ENCODE data around the gene LRRC18.

Gene LRRC18

DNA sequence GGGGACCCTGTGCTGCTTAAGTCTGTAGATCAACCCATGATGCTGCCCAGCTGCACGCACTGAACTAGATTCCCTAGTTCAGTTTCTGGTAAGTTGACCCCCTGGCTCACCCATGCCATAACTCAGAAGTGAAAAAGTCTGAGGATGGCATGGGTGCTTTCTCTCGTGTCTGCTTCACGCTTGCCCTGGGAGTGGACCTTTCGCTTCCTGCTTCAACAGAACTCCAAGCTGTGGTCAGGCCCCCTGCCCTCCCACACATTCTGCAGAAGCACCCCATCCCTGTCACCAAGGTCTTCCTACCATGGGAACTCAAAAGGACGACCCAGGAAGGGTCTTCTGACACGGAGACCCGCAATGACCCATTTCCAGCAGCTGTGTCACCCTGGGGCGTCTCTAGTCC, 39.9 kb downstream of the LRRC18 start:
- H3K4me3 ChIP-seq (ENCODE audit: low read depth, low read length): no peak overlapping the region
- no peak for DNase-seq (ENCODE audit: low read depth)
- TF ChIP-seq, protein P1, sequence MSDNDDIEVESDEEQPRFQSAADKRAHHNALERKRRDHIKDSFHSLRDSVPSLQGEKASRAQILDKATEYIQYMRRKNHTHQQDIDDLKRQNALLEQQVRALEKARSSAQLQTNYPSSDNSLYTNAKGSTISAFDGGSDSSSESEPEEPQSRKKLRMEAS (IDR thresholded peaks at IDR 0.05; ENCODE audit: low read depth, low read length): no peak
- TF ChIP-seq MYC (IDR thresholded peaks at IDR 0.05; ENCODE audit: low read depth, low read length) (no peak), POLR2A (IDR thresholded peaks at IDR 0.05; ENCODE audit: extremely low read depth, insufficient read length) (no peak)
- TF ChIP-seq, protein P2, sequence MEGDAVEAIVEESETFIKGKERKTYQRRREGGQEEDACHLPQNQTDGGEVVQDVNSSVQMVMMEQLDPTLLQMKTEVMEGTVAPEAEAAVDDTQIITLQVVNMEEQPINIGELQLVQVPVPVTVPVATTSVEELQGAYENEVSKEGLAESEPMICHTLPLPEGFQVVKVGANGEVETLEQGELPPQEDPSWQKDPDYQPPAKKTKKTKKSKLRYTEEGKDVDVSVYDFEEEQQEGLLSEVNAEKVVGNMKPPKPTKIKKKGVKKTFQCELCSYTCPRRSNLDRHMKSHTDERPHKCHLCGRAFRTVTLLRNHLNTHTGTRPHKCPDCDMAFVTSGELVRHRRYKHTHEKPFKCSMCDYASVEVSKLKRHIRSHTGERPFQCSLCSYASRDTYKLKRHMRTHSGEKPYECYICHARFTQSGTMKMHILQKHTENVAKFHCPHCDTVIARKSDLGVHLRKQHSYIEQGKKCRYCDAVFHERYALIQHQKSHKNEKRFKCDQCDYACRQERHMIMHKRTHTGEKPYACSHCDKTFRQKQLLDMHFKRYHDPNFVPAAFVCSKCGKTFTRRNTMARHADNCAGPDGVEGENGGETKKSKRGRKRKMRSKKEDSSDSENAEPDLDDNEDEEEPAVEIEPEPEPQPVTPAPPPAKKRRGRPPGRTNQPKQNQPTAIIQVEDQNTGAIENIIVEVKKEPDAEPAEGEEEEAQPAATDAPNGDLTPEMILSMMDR (IDR thresholded peaks at IDR 0.05; ENCODE audit: low read depth, low read length): no peak

DNA sequence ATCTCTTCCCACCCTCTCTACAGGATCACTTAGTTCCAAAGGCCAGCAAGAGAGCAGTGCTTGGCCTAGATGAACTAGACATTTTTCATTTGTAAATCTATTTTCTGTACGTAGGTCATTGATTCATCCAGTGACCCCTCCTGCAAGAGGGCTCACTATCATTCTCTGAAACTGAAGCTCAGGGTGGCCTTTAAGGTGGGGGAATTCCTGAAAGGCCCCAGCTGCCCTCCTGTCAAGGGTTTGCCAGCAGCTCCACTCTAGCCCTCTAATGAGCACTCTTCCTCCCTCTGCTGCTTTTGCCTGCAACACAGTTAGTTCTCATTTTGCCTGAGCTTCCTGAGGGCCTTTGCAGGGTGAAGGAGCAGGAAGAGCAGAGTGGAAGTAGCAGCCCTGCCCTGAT, 41.2 kb downstream of the LRRC18 start:
- H3K4me3 ChIP-seq (ENCODE audit: low read depth, low read length): no peak overlapping the region
- TF ChIP-seq, protein P1 (IDR thresholded peaks at IDR 0.05; ENCODE audit: low read depth, low read length): no peak
- no peak for TF ChIP-seq MYC (IDR thresholded peaks at IDR 0.05; ENCODE audit: low read depth, low read length)
- TF ChIP-seq, protein P2 (IDR thresholded peaks at IDR 0.05; ENCODE audit: low read depth, low read length): no peak
- TF ChIP-seq POLR2A (IDR thresholded peaks at IDR 0.05; ENCODE audit: extremely low read depth, insufficient read length): no peak
- no peak for DNase-seq (ENCODE audit: low read depth)

DNA sequence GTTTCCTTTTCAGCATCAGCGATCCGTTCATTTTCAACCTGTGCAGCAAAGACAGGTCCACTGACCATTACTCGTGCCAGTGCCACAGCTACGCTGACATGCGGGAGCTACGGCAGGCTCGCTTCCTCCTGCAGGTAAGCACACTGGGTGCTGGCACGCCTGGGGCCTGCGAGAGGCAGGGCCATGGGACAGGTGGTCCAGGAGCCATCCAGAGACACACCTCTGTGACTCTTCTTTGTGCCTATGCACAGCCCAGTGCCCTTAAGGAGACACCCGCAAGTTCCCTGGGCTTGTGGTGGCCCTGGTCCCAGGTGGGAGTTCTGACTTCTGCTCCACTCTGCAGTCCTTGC, 42.2 kb downstream of the LRRC18 start:
- no peak overlapping the region for H3K4me3 ChIP-seq (ENCODE audit: low read depth, low read length)
- TF ChIP-seq, protein P1 (IDR thresholded peaks at IDR 0.05; ENCODE audit: low read depth, low read length): no peak
- TF ChIP-seq POLR2A (IDR thresholded peaks at IDR 0.05; ENCODE audit: extremely low read depth, insufficient read length) (no peak), MYC (IDR thresholded peaks at IDR 0.05; ENCODE audit: low read depth, low read length) (no peak)
- TF ChIP-seq, protein P2 (IDR thresholded peaks at IDR 0.05; ENCODE audit: low read depth, low read length): no peak
- DNase-seq (ENCODE audit: low read depth): no peak

DNA sequence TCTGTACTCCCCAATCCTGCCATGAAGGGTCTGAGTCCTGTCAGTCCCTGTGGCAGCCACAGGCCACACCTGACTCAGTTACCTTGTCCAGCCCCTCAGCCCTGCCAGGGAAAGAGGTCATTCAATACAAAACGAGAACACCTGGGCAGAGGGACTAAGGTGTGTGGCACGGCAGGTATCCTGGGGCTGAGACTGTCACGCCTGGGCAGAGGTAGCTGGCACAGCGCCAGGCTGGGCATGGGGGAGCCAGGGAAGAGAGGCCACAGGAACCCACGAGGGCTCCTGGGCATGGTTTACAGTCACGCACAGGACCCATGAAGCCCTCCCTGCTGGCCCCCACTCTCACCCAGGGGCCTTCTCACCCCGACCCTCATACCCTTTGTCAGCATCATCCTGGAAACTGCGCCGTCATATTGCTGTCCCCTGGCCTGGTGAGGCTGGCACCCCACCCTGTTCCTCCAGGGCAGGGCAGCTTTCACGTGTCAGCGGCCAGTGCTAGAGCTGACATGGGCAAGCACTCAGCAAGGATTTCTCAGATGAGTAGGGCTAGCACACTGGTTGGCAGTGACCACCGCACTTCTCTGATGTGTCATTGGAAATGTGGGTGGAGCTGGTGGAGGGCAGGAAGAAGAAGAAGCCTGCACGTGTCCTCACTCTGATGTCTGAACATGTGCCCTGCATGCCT, 42.7 kb downstream of the LRRC18 start:
- DNase-seq (ENCODE audit: low read depth): no peak
- H3K4me3 ChIP-seq (ENCODE audit: low read depth, low read length): no peak overlapping the region
- no peak for TF ChIP-seq POLR2A (IDR thresholded peaks at IDR 0.05; ENCODE audit: extremely low read depth, insufficient read length)
- TF ChIP-seq, protein P1 (IDR thresholded peaks at IDR 0.05; ENCODE audit: low read depth, low read length): no peak
- TF ChIP-seq, protein P2 (IDR thresholded peaks at IDR 0.05; ENCODE audit: low read depth, low read length): no peak
- no peak for TF ChIP-seq MYC (IDR thresholded peaks at IDR 0.05; ENCODE audit: low read depth, low read length)

DNA sequence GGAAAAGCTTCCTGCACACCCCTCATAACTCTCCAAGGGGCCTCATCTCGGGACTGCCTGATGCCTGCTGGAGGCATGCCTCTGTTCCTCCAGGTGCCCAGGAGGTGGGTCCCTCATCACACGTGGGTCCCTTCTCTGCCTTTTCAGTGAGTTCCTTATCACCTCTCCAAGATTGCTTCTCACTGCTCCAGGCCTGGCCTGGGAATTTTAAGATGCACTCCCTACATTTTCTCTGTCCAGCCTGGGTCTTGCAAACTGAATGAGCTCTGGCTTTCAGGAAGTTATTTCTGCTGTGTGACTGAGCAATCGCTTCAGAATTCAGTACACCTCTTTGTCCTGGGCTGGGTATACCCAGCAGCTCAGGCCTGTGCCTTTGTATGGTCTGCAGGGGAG, 43.8 kb downstream of the LRRC18 start:
- H3K4me3 ChIP-seq (ENCODE audit: low read depth, low read length): no peak overlapping the region
- no peak for DNase-seq (ENCODE audit: low read depth)
- TF ChIP-seq, protein P2 (IDR thresholded peaks at IDR 0.05; ENCODE audit: low read depth, low read length): no peak
- TF ChIP-seq, protein P1 (IDR thresholded peaks at IDR 0.05; ENCODE audit: low read depth, low read length): no peak
- no peak for TF ChIP-seq MYC (IDR thresholded peaks at IDR 0.05; ENCODE audit: low read depth, low read length)
- no peak for TF ChIP-seq POLR2A (IDR thresholded peaks at IDR 0.05; ENCODE audit: extremely low read depth, insufficient read length)

All from NB4 (cell line).